DMS 273 treated with DMSO at 0.1 percent for 48 hours (cell line): Measurements from ENCODE around the gene NRXN3.

ENCODE experiments used
- DNase-seq: peaks from one replicate; lab custom pipeline; 2025; lab: John Stamatoyannopoulos, UW

The NRXN3 gene

DNA sequence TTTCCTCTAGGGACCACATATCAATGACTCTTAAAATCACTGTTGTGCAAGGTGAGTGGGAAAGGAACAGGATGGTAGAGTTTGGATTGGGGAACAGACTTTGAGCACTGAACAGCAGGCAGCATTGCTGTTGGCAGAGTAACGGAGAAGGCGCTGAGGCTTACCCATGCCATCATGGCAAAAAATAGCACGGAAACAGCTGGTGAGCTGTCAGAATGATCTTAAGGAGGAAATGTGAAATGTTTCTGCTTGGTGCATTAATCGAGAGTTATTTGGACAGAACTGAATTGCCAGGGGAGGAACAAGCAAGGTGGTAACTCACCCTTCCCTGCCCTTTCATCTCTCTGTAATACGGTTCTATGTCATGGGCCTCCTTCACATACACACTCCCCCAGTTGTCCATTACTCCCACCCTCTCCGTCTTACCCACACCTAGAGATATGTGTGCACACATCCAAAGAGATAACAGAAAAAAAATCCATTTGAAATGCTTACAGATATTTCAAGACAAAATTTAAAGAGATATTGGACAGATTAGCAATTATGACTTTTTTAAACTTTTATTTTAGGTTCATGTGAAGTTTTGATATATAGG lies 1468.6 kb downstream of the NRXN3 start:
- peak; percentile 69 for DNase-seq

DNA sequence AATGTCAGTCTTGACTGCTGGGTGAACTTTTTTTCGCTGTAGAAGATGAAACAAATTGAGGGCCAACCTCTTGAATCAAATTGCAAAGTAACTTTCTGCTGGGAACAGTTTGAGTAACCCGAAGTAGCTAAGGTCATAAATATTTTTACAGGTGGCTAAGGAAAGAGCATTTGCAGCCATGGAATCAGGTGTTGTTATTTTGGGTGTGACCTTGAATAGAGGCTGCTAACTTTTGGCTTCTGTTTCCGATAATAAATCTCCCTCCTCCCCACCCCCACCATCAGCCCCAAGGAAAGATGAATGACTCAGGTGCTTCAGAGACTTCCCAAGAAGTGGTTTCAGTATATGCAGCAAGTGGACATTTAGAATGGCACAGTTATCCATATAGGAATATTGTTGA lies 1469.4 kb downstream of the NRXN3 start:
- DNase-seq, result no peak

GRCh38 chr14:79641371-79641770 lies 1471.2 kb downstream of the NRXN3 start:
- no peak for DNase-seq

DNA sequence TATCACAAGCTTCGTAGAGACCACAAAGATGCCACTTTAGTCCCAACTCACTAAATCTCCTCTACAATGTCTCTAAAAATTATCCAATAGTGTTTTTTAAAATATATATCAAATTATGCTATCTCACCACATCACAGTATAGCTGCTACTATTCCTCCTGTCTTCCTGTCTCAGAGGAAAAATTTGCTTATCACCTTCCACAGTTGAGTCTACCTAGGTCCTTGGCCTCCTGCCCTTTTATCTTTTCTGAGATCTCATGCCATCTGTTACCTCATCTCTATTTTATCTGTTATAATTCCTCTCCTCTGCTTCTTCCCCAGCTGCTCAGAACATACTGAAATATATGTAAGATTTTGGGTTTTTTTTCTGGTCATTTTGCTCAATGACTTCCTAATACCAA lies 1473.0 kb downstream of the NRXN3 start:
- DNase-seq, result peak; percentile 36

GRCh38 chr14:79645753-79646362 lies 1475.7 kb downstream of the NRXN3 start:
- DNase-seq, result no peak

GRCh38 chr14:79649856-79650255 lies 1479.7 kb downstream of the NRXN3 start:
- DNase-seq, result no peak

DNA sequence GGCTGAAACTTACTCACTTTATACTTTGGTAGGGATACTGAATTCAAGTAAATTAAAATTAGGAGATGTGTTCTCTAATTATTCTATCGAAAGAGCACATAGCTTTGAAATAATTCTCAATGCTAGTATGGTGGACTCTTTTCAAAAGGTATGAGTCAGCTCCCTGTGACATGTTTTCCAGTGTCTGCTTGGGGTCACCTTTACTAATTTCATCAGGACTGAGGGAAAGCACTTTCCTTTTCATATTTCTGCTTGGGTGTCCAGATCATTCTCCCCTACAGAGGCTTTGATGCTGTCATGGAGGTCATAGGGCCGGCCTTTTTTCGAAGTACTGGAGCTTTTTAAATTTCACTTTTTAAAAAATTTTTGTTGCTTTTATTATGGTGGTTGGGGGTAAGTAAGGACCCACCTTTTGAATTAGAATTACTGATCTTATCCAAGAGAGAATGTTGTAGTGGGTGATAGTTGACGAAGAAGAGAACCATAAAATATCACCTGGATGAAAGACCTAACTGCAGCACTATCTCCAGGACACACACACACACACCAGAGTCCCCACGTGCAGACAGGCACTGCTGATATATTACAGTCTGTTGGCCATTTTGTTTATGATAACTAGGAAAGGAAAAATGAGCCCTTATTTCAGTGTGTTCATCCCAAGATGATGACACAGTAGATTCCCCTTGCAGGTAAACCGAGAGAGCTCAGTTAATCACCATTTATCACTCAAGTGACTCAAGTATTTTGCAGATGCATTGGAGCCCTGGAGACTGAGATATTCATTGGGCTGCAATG lies 1482.5 kb downstream of the NRXN3 start:
- DNase-seq, result no peak

- peak; percentile 58 for DNase-seq
These were observed 1485.9 kb downstream of the NRXN3 start for GRCh38 chr14:79656056-79656455.

GRCh38 chr14:79656496-79656895 lies 1486.3 kb downstream of the NRXN3 start:
- DNase-seq, result no peak

GRCh38 chr14:79658221-79658620 lies 1488.0 kb downstream of the NRXN3 start:
- no peak for DNase-seq

- DNase-seq, result no peak
These were observed 1488.6 kb downstream of the NRXN3 start for GRCh38 chr14:79658769-79659168.

DNA sequence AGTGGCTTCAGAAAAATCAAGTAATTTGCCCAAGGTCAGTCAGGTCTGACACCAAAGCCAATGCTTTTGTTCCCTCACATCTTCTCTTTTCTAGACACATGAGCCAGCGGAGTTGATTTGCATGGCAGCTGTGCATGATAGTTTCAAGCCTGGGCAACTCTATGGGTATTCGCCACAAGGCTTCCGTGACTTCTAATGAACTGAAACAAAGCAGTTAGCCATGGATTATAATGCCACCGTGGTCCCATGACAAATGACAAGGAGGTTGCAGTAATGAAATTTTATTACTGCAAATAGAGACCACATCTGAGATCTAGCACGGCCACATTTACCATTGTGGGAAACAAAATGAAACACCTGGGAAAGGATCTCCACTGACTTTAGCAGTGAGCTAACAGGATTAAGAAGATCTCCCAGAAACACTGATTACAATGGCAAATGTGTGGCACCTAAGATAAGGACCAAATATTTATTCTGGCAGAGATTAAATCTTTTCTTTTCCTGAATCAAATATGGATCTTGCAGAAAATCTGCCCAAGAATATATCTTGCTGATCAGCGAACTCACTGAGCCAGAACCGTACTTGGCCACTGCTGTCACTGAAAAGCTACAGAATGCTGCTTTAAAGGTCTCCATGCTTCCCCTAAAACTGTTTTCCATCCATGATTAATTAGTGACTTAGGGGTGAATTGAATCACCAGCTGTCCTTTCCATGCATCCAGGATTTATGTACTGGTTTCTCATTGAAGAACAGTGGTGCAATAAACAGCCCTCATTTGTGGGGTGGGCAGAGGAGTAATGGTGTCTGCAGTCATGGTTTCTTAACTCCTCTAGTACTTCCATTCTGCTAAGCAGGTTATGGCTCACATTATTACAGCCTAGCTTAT lies 1490.1 kb downstream of the NRXN3 start:
- no peak for DNase-seq

GRCh38 chr14:79661752-79662151 lies 1491.6 kb downstream of the NRXN3 start:
- DNase-seq, result no peak

- no peak for DNase-seq
These were observed 1493.3 kb downstream of the NRXN3 start for GRCh38 chr14:79663453-79663852.

DNA sequence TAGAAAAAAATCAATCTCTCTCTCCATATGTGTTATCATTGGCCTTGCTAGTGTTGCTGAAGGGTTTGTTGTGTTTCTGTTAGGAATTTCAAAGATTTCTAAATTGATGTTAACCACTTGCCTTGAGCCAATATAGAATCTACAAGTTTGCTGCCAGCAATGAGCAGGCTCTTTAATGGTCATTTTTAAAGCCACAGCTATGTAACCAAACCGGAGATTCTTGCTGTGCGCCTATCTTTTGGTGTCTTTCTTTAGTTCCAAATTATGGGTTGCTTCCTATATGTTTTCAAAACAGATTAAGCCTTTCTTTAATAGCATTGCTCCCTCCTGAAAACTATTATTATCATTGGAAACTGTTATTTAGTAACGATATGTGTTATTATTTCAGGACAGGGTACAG lies 1495.4 kb downstream of the NRXN3 start:
- no peak for DNase-seq

GRCh38 chr14:79668951-79669350 lies 1498.8 kb downstream of the NRXN3 start:
- DNase-seq, result no peak

DNA sequence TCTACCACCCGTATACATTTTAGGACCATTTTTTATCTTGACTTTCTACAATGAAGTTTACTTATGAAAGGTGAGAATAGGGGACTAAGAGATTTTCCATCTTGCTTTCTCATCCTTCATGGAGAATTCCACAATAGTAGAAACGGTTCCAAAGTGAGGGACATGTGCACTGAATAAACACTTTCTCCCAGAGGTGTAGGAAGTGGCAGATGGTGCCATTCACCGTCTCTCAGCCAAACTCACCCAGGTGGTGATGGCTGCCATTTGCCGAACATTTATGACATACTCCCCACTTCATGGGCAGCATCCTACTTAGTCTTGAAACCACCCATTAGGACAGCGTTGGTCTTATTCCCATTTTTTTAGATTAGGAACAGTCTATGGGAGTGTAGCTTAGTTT lies 1500.6 kb downstream of the NRXN3 start:
- DNase-seq, result no peak

GRCh38 chr14:79680087-79680486 lies 1509.9 kb downstream of the NRXN3 start:
- no peak for DNase-seq

DNA sequence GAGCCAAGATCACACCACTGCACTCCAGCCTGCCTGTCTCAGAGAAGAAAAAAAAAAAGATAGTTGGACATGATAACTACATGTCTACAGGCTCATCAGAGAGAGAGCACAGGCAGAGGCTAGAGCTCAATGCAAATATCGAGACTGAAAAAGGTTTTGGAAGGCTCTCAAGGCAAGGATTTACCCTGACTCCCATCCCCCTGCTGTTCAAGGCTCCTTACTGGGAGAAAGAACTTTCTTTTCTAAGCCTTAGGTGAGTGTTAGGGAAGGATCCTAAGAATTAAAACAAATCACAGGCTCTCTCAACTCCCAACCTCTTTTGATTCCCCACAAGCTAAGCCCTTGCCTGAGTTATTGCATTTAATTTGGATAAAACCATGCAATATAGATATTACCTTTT lies 1516.0 kb downstream of the NRXN3 start:
- no peak for DNase-seq

GRCh38 chr14:79690960-79691359 lies 1520.8 kb downstream of the NRXN3 start:
- DNase-seq, result no peak

- no peak for DNase-seq
These were observed 1523.8 kb downstream of the NRXN3 start for GRCh38 chr14:79693935-79694334.

GRCh38 chr14:79695307-79695706 lies 1525.1 kb downstream of the NRXN3 start:
- no peak for DNase-seq
